Retinal pigment epithelial cell (primary cell): ENCODE data around the gene PBX4.

Experiments
- DNase-seq: peaks from one replicate; pipeline ENCODE4 v3.0.0-alpha.2; 2010; ENCODE audit warnings: low read depth
- H3K4me3 ChIP-seq: 2 replicates; pipeline ENCODE4 v1.5.1; 2011; ENCODE audit warnings: mild to moderate bottlenecking, low read length, control low read depth, moderate library complexity
- CTCF ChIP-seq: conservative IDR thresholded peaks from 2 replicates; pipeline ENCODE4 v1.5.1; 2011; ENCODE audit warnings: low read depth, low read length, control low read depth, inconsistent platforms

Gene PBX4

DNA sequence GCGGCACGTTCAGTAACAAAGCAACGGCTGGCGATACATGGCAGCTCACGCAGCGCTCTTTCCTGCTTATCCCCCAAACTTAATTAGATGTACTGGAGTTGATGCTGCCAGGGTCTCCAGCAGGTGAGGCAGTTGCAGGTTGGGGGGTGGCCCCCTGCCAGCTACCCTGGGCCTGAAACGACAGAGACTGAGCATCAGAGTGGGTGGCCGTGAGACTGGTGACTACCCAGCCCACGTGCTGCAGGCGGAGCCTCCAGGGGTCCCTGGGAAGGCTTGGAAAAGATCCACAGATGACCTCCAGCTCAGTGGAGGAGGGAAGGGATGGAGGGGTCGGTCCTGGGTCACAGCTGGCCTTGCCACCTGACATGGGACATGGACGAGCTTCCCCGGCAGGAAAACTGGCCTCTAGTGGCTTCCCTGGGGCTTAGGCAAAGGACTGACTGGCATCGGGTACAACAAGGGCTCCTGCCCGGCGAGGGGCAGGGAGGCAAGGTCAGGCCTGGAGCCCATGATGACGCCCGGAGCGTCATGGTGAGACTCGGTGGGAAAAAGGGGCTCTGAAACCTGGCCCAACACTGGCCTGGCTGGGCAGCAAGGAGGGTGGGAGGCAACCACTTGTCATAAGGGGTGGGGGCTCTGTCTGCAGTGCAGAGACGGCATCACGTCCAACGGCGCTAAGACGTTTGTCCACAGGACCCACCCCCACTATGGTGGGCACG, 56.4 kb downstream of the PBX4 start:
- no peak for TF ChIP-seq CTCF
- no peak for DNase-seq
- H3K4me3 ChIP-seq, result no peak overlapping the region

- no peak overlapping the region for H3K4me3 ChIP-seq
- DNase-seq, result no peak
- TF ChIP-seq CTCF, result no peak
Measured at GRCh38 chr19:19559931-19560330, 58.6 kb downstream of the PBX4 start.

GRCh38 chr19:19558636-19559035, 59.9 kb downstream of the PBX4 start:
- no peak for TF ChIP-seq CTCF
- DNase-seq, result no peak
- no peak overlapping the region for H3K4me3 ChIP-seq

DNA sequence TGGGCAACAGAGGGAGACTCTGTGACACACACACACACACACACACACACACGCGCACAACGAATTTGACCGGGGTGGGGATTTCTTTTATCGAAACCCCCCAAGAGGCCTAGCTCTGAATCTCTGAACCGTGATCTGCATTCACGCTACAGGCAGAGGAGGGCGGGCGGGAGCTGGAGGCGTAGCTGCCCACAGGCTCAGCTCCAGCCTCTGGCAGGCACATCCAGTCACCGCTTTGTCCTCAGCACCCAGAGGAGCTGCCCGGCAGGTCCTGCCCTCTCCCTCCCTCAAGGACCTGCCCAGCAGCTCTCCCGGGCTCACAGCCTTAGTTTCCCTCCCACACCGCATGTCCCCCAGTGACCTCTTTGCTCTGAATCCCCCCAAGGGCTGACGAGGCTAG, 60.4 kb downstream of the PBX4 start:
- no peak for DNase-seq
- TF ChIP-seq CTCF, result no peak
- no peak overlapping the region for H3K4me3 ChIP-seq

DNA sequence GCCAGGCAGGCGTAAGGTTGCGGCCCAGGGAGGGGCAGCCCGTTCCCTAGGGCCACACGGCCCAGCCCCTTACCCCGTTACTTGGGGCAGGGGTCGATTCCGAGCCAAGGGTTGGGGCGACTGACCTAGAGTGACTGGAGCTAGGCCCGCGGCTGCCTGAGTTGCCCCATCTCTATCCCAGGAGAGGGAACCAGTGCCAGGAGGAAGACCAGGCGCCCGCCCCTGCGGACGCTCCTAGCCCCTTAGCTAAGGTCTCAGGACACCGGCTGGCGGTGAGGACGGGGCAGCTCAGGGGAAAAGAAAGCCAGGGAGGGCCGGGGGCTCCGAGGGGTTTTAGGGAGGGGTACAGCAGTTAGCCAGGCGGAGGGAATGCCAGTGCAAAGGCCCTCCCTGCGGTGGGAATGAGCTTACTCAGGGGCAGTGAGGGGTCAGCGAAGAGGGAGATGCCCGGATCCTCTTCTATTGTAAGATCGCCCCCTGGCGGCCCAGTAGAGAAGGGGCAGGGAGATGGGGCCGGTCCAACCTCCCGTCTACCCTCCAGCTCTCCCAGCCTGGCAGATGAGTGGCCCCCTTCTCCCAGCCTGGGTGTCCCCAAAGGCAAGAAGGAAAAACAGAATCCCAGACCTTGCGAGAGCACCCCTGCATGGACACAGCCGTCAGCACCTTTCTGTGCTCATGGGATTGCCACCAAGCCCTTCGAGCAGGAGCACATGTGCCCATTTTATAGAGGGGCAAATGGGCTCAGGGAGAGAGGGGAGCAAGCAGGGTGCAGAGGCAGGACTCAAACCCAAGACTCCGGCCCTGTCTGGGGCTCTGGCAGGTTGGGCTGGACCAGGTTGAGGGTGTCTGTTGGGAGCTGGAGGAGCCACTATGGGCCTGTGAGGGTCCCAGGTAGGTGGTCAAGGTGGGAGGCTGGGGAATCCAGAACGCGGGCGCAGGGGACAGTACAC, 64.1 kb downstream of the PBX4 start:
- peak; percentile 78 for TF ChIP-seq CTCF
- no peak overlapping the region for H3K4me3 ChIP-seq
- DNase-seq, result no peak

GRCh38 chr19:19553670-19554069, 64.8 kb downstream of the PBX4 start:
- DNase-seq, result no peak
- TF ChIP-seq CTCF, result no peak
- H3K4me3 ChIP-seq, result no peak overlapping the region
